GM12892 (cell line): Measurements from ENCODE around the gene NKD2.

Experiments
- POLR2A ChIP-seq: IDR thresholded peaks from 2 replicates; pipeline ENCODE4 v1.6.1; 2011; ENCODE audit warnings: low read depth, low read length, control low read depth
- POLR2AphosphoS5 ChIP-seq: IDR thresholded peaks from 2 replicates; pipeline ENCODE4 v1.6.1; 2011; ENCODE audit warnings: low read depth, low read length, control low read depth
- TAF1 ChIP-seq: IDR thresholded peaks from 2 replicates; pipeline ENCODE4 v1.6.1; 2011; ENCODE audit warnings: low read depth, mild to moderate bottlenecking, control low read depth, low read length, borderline replicate concordance

- TF ChIP-seq POLR2A (no peak), POLR2AphosphoS5 (no peak), TAF1 (no peak)
Observed at GRCh38 chr5:1041225-1042143, 32.9 kb downstream of the NKD2 start.
